Liver (tissue), 9 donors: ENCODE results near the gene UNC5B. TPM values are rescaled to one million over a fixed set of nuclear protein-coding genes. Genes with fewer than 3 reads are reported as not detected.

ENCODE experiments used
- DNase-seq: peaks from one replicate; pipeline ENCODE4 v3.0.0-alpha.2; 2017; ENCODE audit warnings: low spot score
- H3K27ac ChIP-seq, 2 donors: one replicate each; pipeline ENCODE4 v1.7.0; 2013; ENCODE audit warnings: inconsistent platforms in 2 of 2, low read length in 2 of 2, control low read depth in 1 of 2, low read depth in 1 of 2, mild to moderate bottlenecking in 1 of 2
- H3K27me3 ChIP-seq, 4 donors: one replicate each; pipeline versions ENCODE4 v1.6.1 to v1.7.0; 2013; ENCODE audit warnings: low read length in 3 of 4, inconsistent platforms in 1 of 4, mild to moderate bottlenecking in 1 of 4, moderate library complexity in 1 of 4; ENCODE audit not compliant: control insufficient read depth in 4 of 4, insufficient read depth in 4 of 4
- H3K36me3 ChIP-seq, 4 donors: one replicate each; pipeline versions ENCODE4 v1.6.1 to v1.7.0; 2013; ENCODE audit warnings: low read length in 3 of 4, mild to moderate bottlenecking in 3 of 4, low read depth in 1 of 4, moderate library complexity in 1 of 4; ENCODE audit not compliant: control insufficient read depth in 4 of 4, insufficient read depth in 3 of 4
- H3K4me1 ChIP-seq, 4 donors: one replicate each; pipeline versions ENCODE4 v1.6.1 to v1.7.0; 2013; ENCODE audit warnings: low read length in 3 of 4, mild to moderate bottlenecking in 3 of 4, moderate library complexity in 1 of 4; ENCODE audit not compliant: control insufficient read depth in 4 of 4, insufficient read depth in 4 of 4
- H3K4me3 ChIP-seq, 3 donors: one replicate each; pipeline versions ENCODE4 v1.6.1 to v1.7.0; 2013; ENCODE audit warnings: low read length in 3 of 3, control low read depth in 1 of 3, low read depth in 1 of 3, mild to moderate bottlenecking in 1 of 3
- H3K9ac ChIP-seq, 2 donors: one replicate each; pipeline ENCODE4 v1.7.0; 2013; ENCODE audit warnings: low read length in 2 of 2, mild to moderate bottlenecking in 2 of 2, moderate library complexity in 2 of 2, control low read depth in 1 of 2, low read depth in 1 of 2
- H3K9me3 ChIP-seq, 4 donors: one replicate each; pipeline versions ENCODE4 v1.6.1 to v1.7.0; 2013; ENCODE audit warnings: low read length in 3 of 4; ENCODE audit not compliant: control insufficient read depth in 4 of 4
- CTCF ChIP-seq: fragments of 150-350 bp; IDR thresholded peaks from 2 replicates; pipeline ENCODE4 v1.5.1; 2017; ENCODE audit warnings: improper control_type of control experiment, low read depth, low read length; ENCODE audit not compliant: missing input control
- EGR1 ChIP-seq, 2 donors: IDR thresholded peaks; 2 replicates each; pipeline ENCODE4 v1.6.1; 2016 to 2018; ENCODE audit warnings: antibody characterized with exemption in 2 of 2, low read depth in 2 of 2
- FOXA1 ChIP-seq: IDR thresholded peaks from 2 replicates; pipeline ENCODE4 v1.6.1; 2016; ENCODE audit warnings: antibody characterized with exemption
- FOXA2 ChIP-seq: IDR thresholded peaks from 2 replicates; pipeline ENCODE4 v1.6.1; 2016; ENCODE audit warnings: antibody characterized with exemption
- GABPA ChIP-seq, 2 donors: IDR thresholded peaks in 1 of 2; conservative IDR thresholded peaks in 1 of 2; 2 replicates each; pipeline ENCODE4 v1.6.1; 2016; ENCODE audit warnings: antibody characterized with exemption in 2 of 2, mild to moderate bottlenecking in 1 of 2, moderate library complexity in 1 of 2
- HNF4A ChIP-seq, 2 donors: conservative IDR thresholded peaks; 2 replicates each; pipeline ENCODE4 v1.6.1; 2016; ENCODE audit warnings: antibody characterized with exemption in 2 of 2, mild to moderate bottlenecking in 2 of 2
- HNF4G ChIP-seq: IDR thresholded peaks from 2 replicates; pipeline ENCODE4 v1.6.1; 2016; ENCODE audit warnings: antibody characterized with exemption
- JUND ChIP-seq, 2 donors: IDR thresholded peaks; 2 replicates each; pipeline ENCODE4 v1.6.1; 2016; ENCODE audit warnings: antibody characterized with exemption in 2 of 2
- NR2F2 ChIP-seq: IDR thresholded peaks from 2 replicates; pipeline ENCODE4 v1.6.1; 2016; ENCODE audit warnings: antibody characterized with exemption
- RAD21 ChIP-seq, 2 donors: IDR thresholded peaks; 2 replicates each; pipeline ENCODE4 v1.6.1; 2016; ENCODE audit warnings: antibody characterized with exemption in 2 of 2, mild to moderate bottlenecking in 2 of 2
- REST ChIP-seq: IDR thresholded peaks from 2 replicates; pipeline ENCODE4 v1.6.1; 2016; ENCODE audit warnings: antibody characterized with exemption, mild to moderate bottlenecking
- RXRA ChIP-seq, 2 donors: IDR thresholded peaks; 2 replicates each; pipeline ENCODE4 v1.6.1; 2017 to 2018; ENCODE audit warnings: antibody characterized with exemption in 2 of 2, mild to moderate bottlenecking in 1 of 2
- SP1 ChIP-seq: IDR thresholded peaks from 2 replicates; pipeline ENCODE4 v1.6.1; 2018; ENCODE audit warnings: antibody characterized with exemption, mild to moderate bottlenecking
- whole genome bisulfite sequencing: extraction: QIAGEN DNeasy Blood & Tissue Kit; methylation state at CpG from one replicate; pipeline ENCODE4 v1.1.7; 2013; 5-methylcytosine and 5-hydroxymethylcytosine counted together
- polyA plus RNA-seq, 2 donors: library from polyadenylated mRNA; stranded (reverse) in 1 of 2; unstranded in 1 of 2; fragments of 200-250 nt in 1 of 2; fragments of >200 nt in 1 of 2; fragmentation: Nextera tagmentation in 1 of 2; extraction: Ambion mirVana in 1 of 2; gene quantifications; one replicate each; pipeline versions ENCODE4 v1.2.1 to v1.2.3, GENCODE V29; 2013 to 2015
- total RNA-seq, 2 donors: library from RNA; depleted of rRNA; stranded (reverse); fragments of >200 nt; gene quantifications; one replicate each; pipeline ENCODE4 v1.2.3, GENCODE V29; 2014
- TF ChIP-seq, protein P1 (sequence below): IDR thresholded peaks from 2 replicates; pipeline ENCODE4 v1.6.1; 2016; ENCODE audit warnings: antibody characterized with exemption
- TF ChIP-seq, protein P2 (sequence below): IDR thresholded peaks from 2 replicates; pipeline ENCODE4 v1.6.1; 2016; ENCODE audit warnings: antibody characterized with exemption
- TF ChIP-seq, protein P3 (sequence below): IDR thresholded peaks from 2 replicates; pipeline ENCODE4 v1.6.1; 2016; ENCODE audit warnings: antibody characterized with exemption
- donor health status: healthy.
- donor health status: healthy.
- donor health status: healthy.
- donor health status: healthy.
- donor health status: healthy.

UNC5B gene
- total and polyA plus RNA-seq, 4 donors, result 0.56 to 1.8 (median 1.3) TPM

DNA sequence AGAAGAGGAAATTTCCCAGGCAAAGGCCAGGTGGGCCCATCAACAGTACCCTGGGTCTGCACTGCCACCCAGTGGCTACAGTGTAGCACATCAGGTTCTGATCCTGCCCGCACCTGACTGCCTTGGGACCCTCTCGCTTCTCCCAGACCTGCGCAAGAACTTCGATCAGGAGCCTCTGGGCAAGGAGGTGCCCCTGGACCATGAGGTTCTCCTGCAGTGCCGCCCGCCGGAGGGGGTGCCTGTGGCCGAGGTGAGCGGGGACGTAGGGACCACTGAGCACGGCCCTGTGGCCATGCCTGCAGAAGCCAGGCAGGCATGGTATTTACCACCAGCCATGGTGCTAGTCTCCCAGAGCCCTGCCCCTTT, 72.8 kb downstream of the UNC5B start:
- H3K4me1 ChIP-seq, result peaks cover 2 to 8% (median 5%) of the 10 kb centered on the region in 4 donors
- no peak overlapping the region for H3K27ac ChIP-seq
- DNase-seq, result peak; percentile 55
- H3K9me3 ChIP-seq, result no peaks in the 10 kb centered on the region
- WGBS, result 49% methylated on average over 11 of the region's 11 CpGs
- no peak overlapping the region for H3K4me3 ChIP-seq
- no peaks in the 10 kb centered on the region for H3K27me3 ChIP-seq
- no peaks in the 10 kb centered on the region for H3K36me3 ChIP-seq
- TF ChIP-seq CTCF, result peak; percentile 61
- TF ChIP-seq HNF4A (conservative IDR thresholded peaks at IDR 0.05), result no peak
- TF ChIP-seq REST, result no peak
- no peak for TF ChIP-seq GABPA (IDR thresholded peaks at IDR 0.05 in 1 of 2, conservative IDR thresholded peaks at IDR 0.05 in 1 of 2)
- no peak for TF ChIP-seq EGR1 (IDR thresholded peaks at IDR 0.05; ENCODE audit: low read depth in 2 of 2)
- peak; percentile 82 to 86 for TF ChIP-seq RAD21 (IDR thresholded peaks at IDR 0.05)
- TF ChIP-seq RXRA (IDR thresholded peaks at IDR 0.05), result no peak
- TF ChIP-seq, protein P1, sequence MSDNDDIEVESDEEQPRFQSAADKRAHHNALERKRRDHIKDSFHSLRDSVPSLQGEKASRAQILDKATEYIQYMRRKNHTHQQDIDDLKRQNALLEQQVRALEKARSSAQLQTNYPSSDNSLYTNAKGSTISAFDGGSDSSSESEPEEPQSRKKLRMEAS, result no peak
- no peak overlapping the region for H3K9ac ChIP-seq

GRCh38 chr10:71285986-71286385, 73.6 kb downstream of the UNC5B start:
- TF ChIP-seq FOXA1, result no peak
- no peak for TF ChIP-seq JUND (IDR thresholded peaks at IDR 0.05)
- TF ChIP-seq RAD21 (IDR thresholded peaks at IDR 0.05), result no peak
- no peak for TF ChIP-seq EGR1 (IDR thresholded peaks at IDR 0.05; ENCODE audit: low read depth in 2 of 2)
- no peak for TF ChIP-seq NR2F2
- TF ChIP-seq, protein P2, sequence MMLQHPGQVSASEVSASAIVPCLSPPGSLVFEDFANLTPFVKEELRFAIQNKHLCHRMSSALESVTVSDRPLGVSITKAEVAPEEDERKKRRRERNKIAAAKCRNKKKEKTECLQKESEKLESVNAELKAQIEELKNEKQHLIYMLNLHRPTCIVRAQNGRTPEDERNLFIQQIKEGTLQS, result no peak
- no peak for TF ChIP-seq SP1
- TF ChIP-seq RXRA (IDR thresholded peaks at IDR 0.05), result no peak
- TF ChIP-seq FOXA2, result no peak
- no peak for TF ChIP-seq HNF4G
- no peak for TF ChIP-seq REST
- TF ChIP-seq, protein P3, sequence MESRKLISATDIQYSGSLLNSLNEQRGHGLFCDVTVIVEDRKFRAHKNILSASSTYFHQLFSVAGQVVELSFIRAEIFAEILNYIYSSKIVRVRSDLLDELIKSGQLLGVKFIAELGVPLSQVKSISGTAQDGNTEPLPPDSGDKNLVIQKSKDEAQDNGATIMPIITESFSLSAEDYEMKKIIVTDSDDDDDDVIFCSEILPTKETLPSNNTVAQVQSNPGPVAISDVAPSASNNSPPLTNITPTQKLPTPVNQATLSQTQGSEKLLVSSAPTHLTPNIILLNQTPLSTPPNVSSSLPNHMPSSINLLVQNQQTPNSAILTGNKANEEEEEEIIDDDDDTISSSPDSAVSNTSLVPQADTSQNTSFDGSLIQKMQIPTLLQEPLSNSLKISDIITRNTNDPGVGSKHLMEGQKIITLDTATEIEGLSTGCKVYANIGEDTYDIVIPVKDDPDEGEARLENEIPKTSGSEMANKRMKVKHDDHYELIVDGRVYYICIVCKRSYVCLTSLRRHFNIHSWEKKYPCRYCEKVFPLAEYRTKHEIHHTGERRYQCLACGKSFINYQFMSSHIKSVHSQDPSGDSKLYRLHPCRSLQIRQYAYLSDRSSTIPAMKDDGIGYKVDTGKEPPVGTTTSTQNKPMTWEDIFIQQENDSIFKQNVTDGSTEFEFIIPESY, result no peak
- TF ChIP-seq CTCF, result no peak
- TF ChIP-seq GABPA (IDR thresholded peaks at IDR 0.05 in 1 of 2, conservative IDR thresholded peaks at IDR 0.05 in 1 of 2), result no peak
- 83% methylated on average over 4 of the region's 4 CpGs for WGBS
- Histone ChIP-seq H3K27ac (no peak overlapping the region), H3K9me3 (no peaks in the 10 kb centered on the region), H3K36me3 (no peaks in the 10 kb centered on the region), H3K9ac (no peak overlapping the region), H3K4me3 (no peak overlapping the region), H3K4me1 (peaks cover 4 to 15% (median 12%) of the 10 kb centered on the region in 4 donors), H3K27me3 (no peaks in the 10 kb centered on the region)
- DNase-seq, result no peak
